GM18907 (cell line): ENCODE data around the gene UTP14A.
"Not testable (repeated sequence)": the region's sequence is repeated elsewhere in the genome, so short reads cannot be mapped to it uniquely, and the experiment has no call there.

Source experiments
- ATAC-seq: cut with Tn5 transposase; IDR thresholded peaks from one replicate; pipeline ENCODE4 v1.9.1; 2021; ENCODE audit warnings: mild to moderate bottlenecking, moderate library complexity; ENCODE audit not compliant: unreplicated experiment

Gene UTP14A

GRCh38 chrX:129905787-129906580 is at the start of gene UTP14A:
TSS of gene UTP14A (plus strand) at chrX:129906164. CDS start at chrX:129906211, 47 bp downstream.
- peak; percentile 96 for ATAC-seq

GRCh38 chrX:129859134-129859533 is 46.8 kb upstream of the UTP14A start:
- ATAC-seq = not testable (repeated sequence)

DNA sequence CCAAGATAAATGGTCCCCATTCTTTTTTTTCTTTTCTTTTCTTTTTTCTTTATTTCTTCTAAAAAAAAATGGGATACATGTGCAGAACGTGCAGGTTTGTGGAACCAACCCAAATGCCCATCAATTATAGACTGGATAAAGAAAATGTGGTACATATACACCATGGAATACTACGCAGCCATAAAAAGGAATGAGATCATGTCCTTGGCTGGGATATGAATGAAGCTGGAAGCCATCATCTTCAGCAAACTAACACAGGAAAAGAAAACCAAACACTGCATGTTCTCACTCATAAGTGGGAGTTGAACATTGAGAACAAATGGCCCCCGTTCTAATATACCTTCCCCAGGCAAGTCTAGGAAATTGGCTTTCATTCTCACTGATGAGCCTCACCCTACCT is 39.6 kb upstream of the UTP14A start:
- ATAC-seq = not testable (repeated sequence)

GRCh38 chrX:129872524-129872923 is 33.4 kb upstream of the UTP14A start:
- no peak for ATAC-seq

GRCh38 chrX:129875669-129876068 is 30.3 kb upstream of the UTP14A start:
- ATAC-seq = no peak

DNA sequence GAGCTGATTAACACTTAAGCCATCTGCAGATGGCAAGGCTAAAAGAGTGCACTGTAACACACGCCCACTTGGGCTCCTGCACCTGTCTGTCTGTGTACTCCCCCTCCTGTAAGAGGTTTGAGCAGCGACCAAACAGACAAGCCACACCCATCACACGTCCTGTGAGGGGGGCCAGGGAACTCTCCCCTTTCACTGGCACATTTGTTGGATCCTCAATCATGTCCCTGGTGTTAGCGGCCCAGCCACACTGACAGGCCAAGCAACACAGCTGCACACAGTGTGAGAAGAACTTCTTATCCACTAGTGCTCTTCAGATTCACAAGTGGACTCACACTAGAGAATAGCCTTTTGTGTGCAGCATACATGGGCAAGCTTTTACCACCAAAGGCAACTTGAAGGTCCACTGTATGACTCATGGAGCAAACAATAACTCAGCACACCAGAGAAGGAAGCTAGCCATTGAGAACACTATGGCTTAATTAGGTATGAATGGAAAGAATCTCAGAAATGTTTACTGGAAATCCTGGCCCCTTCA is 29.1 kb upstream of the UTP14A start:
- no peak for ATAC-seq

DNA sequence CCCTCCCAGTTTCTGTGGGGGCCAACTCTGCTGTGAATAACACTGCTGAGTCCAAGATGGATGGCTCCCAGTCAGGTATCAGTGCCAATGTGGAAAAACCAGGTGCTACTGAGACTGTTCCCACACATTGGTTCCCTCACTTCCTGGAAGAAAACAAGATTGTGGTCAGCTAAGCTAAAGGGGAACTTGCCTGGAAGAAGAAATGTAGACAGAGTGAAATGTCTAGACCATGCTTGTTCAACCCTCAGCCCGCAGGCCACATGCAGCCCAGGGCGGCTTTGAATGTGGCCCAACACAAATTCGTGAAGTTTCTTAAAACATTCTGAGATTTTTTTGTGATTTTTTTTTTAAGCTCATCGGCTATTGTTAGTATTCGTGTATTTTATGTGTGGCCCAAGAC is 28.6 kb upstream of the UTP14A start:
- no peak for ATAC-seq

- no peak for ATAC-seq
Observed at GRCh38 chrX:129900054-129900453, 5.9 kb upstream of the UTP14A start.

- ATAC-seq = no peak
Observed at GRCh38 chrX:129908636-129909035, 2.7 kb downstream of the UTP14A start.

GRCh38 chrX:129925305-129926092 is 19.5 kb downstream of the UTP14A start:
- ATAC-seq = peak; percentile 72

GRCh38 chrX:129930941-129931410 is 25.0 kb downstream of the UTP14A start:
- peak; percentile 9 for ATAC-seq

GRCh38 chrX:129931411-129932015 is 25.5 kb downstream of the UTP14A start:
- peak; percentile 77 for ATAC-seq

GRCh38 chrX:129932016-129932820 is 26.3 kb downstream of the UTP14A start:
- peak; percentile 31 for ATAC-seq

- peak; percentile 11 for ATAC-seq
Observed at GRCh38 chrX:129932821-129933321, 26.9 kb downstream of the UTP14A start.

DNA sequence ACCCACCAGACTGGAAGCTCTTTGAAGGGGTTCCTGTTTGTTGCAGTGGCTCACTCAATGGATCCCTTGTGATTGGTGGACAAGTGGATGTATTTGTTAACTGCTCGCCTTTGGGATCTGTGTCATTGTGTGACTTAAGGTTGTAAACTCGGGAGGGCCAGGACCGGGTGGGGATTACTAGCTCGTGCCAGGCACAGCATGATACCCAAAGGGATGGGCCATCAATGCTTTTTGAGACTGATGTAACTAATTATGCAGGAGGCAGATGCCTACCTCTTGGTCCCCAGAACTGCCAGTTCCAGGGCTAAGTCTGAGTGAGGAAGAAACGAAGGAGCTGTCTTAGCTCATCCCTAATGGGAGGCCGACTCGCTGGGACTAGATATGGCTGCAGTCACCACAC is 27.7 kb downstream of the UTP14A start:
- no peak for ATAC-seq

GRCh38 chrX:129934461-129934860 is 28.5 kb downstream of the UTP14A start:
- ATAC-seq = no peak

- no peak for ATAC-seq
Observed at GRCh38 chrX:129934952-129935351, 29.0 kb downstream of the UTP14A start.

GRCh38 chrX:129938081-129938480 is 32.1 kb downstream of the UTP14A start:
- ATAC-seq = no peak

GRCh38 chrX:129939986-129940385 is 34.0 kb downstream of the UTP14A start:
- no peak for ATAC-seq

DNA sequence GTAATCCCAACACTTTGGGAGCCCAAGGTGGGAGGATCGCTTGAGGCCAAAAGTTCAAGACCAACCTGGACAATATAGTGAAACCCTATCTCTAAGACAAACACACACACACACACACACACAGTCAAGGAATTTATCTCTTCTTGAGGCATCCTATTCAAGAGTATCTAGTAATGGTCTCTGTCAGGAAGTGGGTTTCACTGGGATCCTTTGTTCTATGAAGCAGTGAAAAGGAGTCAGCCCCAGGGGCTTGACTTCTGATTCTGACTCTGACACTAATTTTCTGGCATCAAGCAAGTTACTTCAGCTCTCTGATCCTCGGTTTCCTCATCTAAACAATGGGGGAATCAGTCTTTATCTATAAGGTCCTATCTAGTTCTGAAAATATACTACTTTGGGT is 34.8 kb downstream of the UTP14A start:
- no peak for ATAC-seq
